SK-N-SH (cell line): ENCODE results near the gene ASIP. TPM values are rescaled to one million over a fixed set of nuclear protein-coding genes. Genes with fewer than 3 reads are reported as not detected.

Experiments used
- CTCF ChIA-PET: fragments of 300-600, 350-600 bp; formaldehyde crosslinking; extraction: SDS; loops from one replicate; lab custom pipeline; 2021; lab: Yijun Ruan, JAX
- POLR2A ChIA-PET: fragments of 350-600 bp; sonication (Branson Sonifier 250); formaldehyde crosslinking; extraction: SDS; loops from one replicate; lab custom pipeline; 2020; ENCODE audit warnings: antibody characterized with exemption, inconsistent platforms; lab: Yijun Ruan, JAX
- DNase-seq: peaks from one replicate; pipeline ENCODE4 v3.0.0; 2012
- H2AFZ ChIP-seq: fragments of 200-600 bp; sonication (generic); 2 replicates; pipeline ENCODE4 v1.8.1; 2016; ENCODE audit warnings: antibody characterized with exemption, mild to moderate bottlenecking, low read depth
- H3F3A ChIP-seq: fragments of 200-600 bp; sonication (generic); replicated peaks from 2 replicates; pipeline ENCODE3; 2016; ENCODE audit warnings: antibody characterized with exemption, mild to moderate bottlenecking; ENCODE audit not compliant: insufficient read depth
- H3K27ac ChIP-seq, 2 experiments: fragments of 200-500 bp in 1 of 2; fragments of 200-600 bp in 1 of 2; sonication (Bioruptor generic) in 1 of 2; sonication (generic), shearing (Covaris generic) in 1 of 2; 2 replicates each; pipeline versions ENCODE4 v1.5.1 to v1.6.1; 2014 to 2016; ENCODE audit warnings: low read depth in 2 of 2, inconsistent platforms in 1 of 2, low read length in 1 of 2, mild to moderate bottlenecking in 1 of 2, mixed read lengths in 1 of 2
- H3K27me3 ChIP-seq: fragments of 200-600 bp; sonication (generic), shearing (Covaris generic); 2 replicates; pipeline ENCODE4 v1.6.1; 2016; ENCODE audit warnings: mixed run types; ENCODE audit not compliant: insufficient read depth
- H3K36me3 ChIP-seq, 2 experiments: fragments of 200-500 bp in 1 of 2; fragments of 200-600 bp in 1 of 2; sonication (Bioruptor generic) in 1 of 2; sonication (generic) in 1 of 2; replicated peaks in 1 of 2; 2 replicates each; pipeline versions ENCODE3 to v1.5.1; 2014 to 2016; ENCODE audit warnings: low read length in 1 of 2, mild to moderate bottlenecking in 1 of 2; ENCODE audit not compliant: insufficient read depth in 2 of 2, control insufficient read depth in 1 of 2
- H3K4me1 ChIP-seq, 2 experiments: fragments of 200-500 bp in 1 of 2; fragments of 200-600 bp in 1 of 2; sonication (Bioruptor generic) in 1 of 2; sonication (generic), shearing (Covaris generic) in 1 of 2; 2 replicates each; pipeline versions ENCODE4 v1.5.1 to v1.6.1; 2014 to 2016; ENCODE audit warnings: low read depth in 1 of 2, low read length in 1 of 2, mixed run types in 1 of 2; ENCODE audit not compliant: insufficient read depth in 2 of 2, control insufficient read depth in 1 of 2
- H3K4me2 ChIP-seq: fragments of 200-600 bp; sonication (generic), shearing (Covaris generic); 2 replicates; pipeline ENCODE4 v1.6.1; 2017; ENCODE audit warnings: mixed run types
- H3K4me3 ChIP-seq, 2 experiments: fragments of 200-500 bp in 1 of 2; fragments of 200-600 bp in 1 of 2; sonication (Bioruptor generic) in 1 of 2; sonication (generic), shearing (Covaris generic) in 1 of 2; 2 replicates each; pipeline versions ENCODE4 v1.5.1 to v1.8.1; 2014 to 2016; ENCODE audit warnings: low read depth in 2 of 2, inconsistent platforms in 1 of 2, low read length in 1 of 2, mild to moderate bottlenecking in 1 of 2, mixed read lengths in 1 of 2, moderate library complexity in 1 of 2
- H3K79me2 ChIP-seq: fragments of 200-600 bp; sonication (generic); 2 replicates; pipeline ENCODE4 v1.8.1; 2017; ENCODE audit warnings: mild to moderate bottlenecking; ENCODE audit not compliant: insufficient read depth
- H3K9ac ChIP-seq: fragments of 200-600 bp; sonication (generic); 2 replicates; pipeline ENCODE4 v1.6.1; 2017; ENCODE audit warnings: mixed run types
- H3K9me2 ChIP-seq: fragments of 200-600 bp; sonication (generic); 2 replicates; pipeline ENCODE4 v1.6.1; 2017; ENCODE audit warnings: mixed run types
- H3K9me3 ChIP-seq: fragments of 200-600 bp; sonication (generic); 2 replicates; pipeline ENCODE4 v1.6.1; 2017; ENCODE audit warnings: mixed run types, mild to moderate bottlenecking, moderate library complexity
- H4K20me1 ChIP-seq: fragments of 200-600 bp; sonication (generic); 2 replicates; pipeline ENCODE4 v1.6.1; 2017; ENCODE audit warnings: mild to moderate bottlenecking, mixed run types; ENCODE audit not compliant: insufficient read depth
- CTCF ChIP-seq: fragments of 200-600 bp; sonication (generic); IDR thresholded peaks from 2 replicates; pipeline ENCODE4 v1.6.1; 2017; ENCODE audit warnings: antibody characterized with exemption, mild to moderate bottlenecking, moderate library complexity
- FOSL2 ChIP-seq: IDR thresholded peaks from 2 replicates; pipeline ENCODE4 v1.4.0; 2012; ENCODE audit warnings: low read depth, mild to moderate bottlenecking, moderate library complexity, borderline replicate concordance
- FOXJ3 ChIP-seq: sonication (generic); formaldehyde crosslinking; IDR thresholded peaks from 2 replicates; pipeline ENCODE4 v1.5.1; 2020; ENCODE audit warnings: mild to moderate bottlenecking, missing genetic modification reagents
- FOXM1 ChIP-seq: IDR thresholded peaks from 2 replicates; pipeline ENCODE4 v1.4.0; 2012; ENCODE audit warnings: low read depth, mild to moderate bottlenecking
- GABPA ChIP-seq: IDR thresholded peaks from 2 replicates; pipeline ENCODE4 v1.4.0; 2012; ENCODE audit warnings: low read depth, mild to moderate bottlenecking
- MAX ChIP-seq: IDR thresholded peaks from 2 replicates; pipeline ENCODE4 v1.4.0; 2012; ENCODE audit warnings: low read depth
- MEF2A ChIP-seq: IDR thresholded peaks from 2 replicates; pipeline ENCODE4 v1.4.0; 2012; ENCODE audit warnings: low read depth, borderline replicate concordance
- MXI1 ChIP-seq: IDR thresholded peaks from 2 replicates; pipeline ENCODE4 v1.6.1; 2012; ENCODE audit warnings: mild to moderate bottlenecking, low read depth, low read length, improper control_type of control experiment
- NFIC ChIP-seq: IDR thresholded peaks from 2 replicates; pipeline ENCODE4 v1.4.0; 2012; ENCODE audit warnings: borderline replicate concordance
- NRF1 ChIP-seq: IDR thresholded peaks from 2 replicates; pipeline ENCODE4 v1.6.1; 2012; ENCODE audit warnings: low read depth, mild to moderate bottlenecking, low read length
- PBX3 ChIP-seq: IDR thresholded peaks from 2 replicates; pipeline ENCODE4; 2012
- POLR2AphosphoS5 ChIP-seq: IDR thresholded peaks from 2 replicates; pipeline ENCODE4 v1.6.1; 2012; ENCODE audit warnings: low read depth, low read length
- RAD21 ChIP-seq: IDR thresholded peaks from 2 replicates; pipeline ENCODE4 v1.6.1; 2012; ENCODE audit warnings: mild to moderate bottlenecking, low read length
- RFX5 ChIP-seq: IDR thresholded peaks from 2 replicates; pipeline ENCODE4 v1.6.1; 2012; ENCODE audit warnings: mild to moderate bottlenecking, improper control_type of control experiment, low read length
- SIN3A ChIP-seq: IDR thresholded peaks from 2 replicates; pipeline ENCODE4 v1.6.1; 2012; ENCODE audit warnings: low read depth, mild to moderate bottlenecking, low read length, moderate library complexity, borderline replicate concordance
- SMC3 ChIP-seq: IDR thresholded peaks from 2 replicates; pipeline ENCODE4 v1.6.1; 2012; ENCODE audit warnings: low read depth, low read length, improper control_type of control experiment
- TAF1 ChIP-seq: IDR thresholded peaks from 2 replicates; pipeline ENCODE4 v1.6.1; 2012; ENCODE audit warnings: low read depth, mild to moderate bottlenecking, low read length, moderate library complexity, borderline replicate concordance
- TEAD4 ChIP-seq: IDR thresholded peaks from 2 replicates; pipeline ENCODE4 v1.4.0; 2012; ENCODE audit warnings: mild to moderate bottlenecking, borderline replicate concordance; ENCODE audit not compliant: insufficient read depth
- USF2 ChIP-seq: fragments of 150-350 bp; IDR thresholded peaks from 2 replicates; pipeline ENCODE4 v1.6.1; 2017; ENCODE audit warnings: antibody characterized with exemption, low read length, low read depth, borderline replicate concordance
- whole genome bisulfite sequencing: methylation state at CpG from one replicate; pipeline ENCODE4 v1.1.6; 2017; ENCODE audit warnings: low lambda C conversion rate; 5-methylcytosine and 5-hydroxymethylcytosine counted together
- polyA plus RNA-seq, 3 experiments: library from polyadenylated mRNA; depleted of rRNA; stranded (reverse); fragments of >200 nt; gene quantifications; 2 replicates each; pipeline ENCODE4 v1.2.3, GENCODE V29; 2012
- TF ChIP-seq, protein P1 (sequence below): IDR thresholded peaks from 2 replicates; pipeline ENCODE4 v1.4.0; 2012; ENCODE audit warnings: low read depth, borderline replicate concordance

ASIP gene
- polyA plus RNA-seq, 1 of the 3 experiments (the other 2 are of a cell fraction): 0.15 TPM

- H3K27me3 ChIP-seq: no peaks in the 10 kb centered on the region
- WGBS: 80% methylated on average over 5 of the region's 5 CpGs
- TF ChIP-seq, protein P1, sequence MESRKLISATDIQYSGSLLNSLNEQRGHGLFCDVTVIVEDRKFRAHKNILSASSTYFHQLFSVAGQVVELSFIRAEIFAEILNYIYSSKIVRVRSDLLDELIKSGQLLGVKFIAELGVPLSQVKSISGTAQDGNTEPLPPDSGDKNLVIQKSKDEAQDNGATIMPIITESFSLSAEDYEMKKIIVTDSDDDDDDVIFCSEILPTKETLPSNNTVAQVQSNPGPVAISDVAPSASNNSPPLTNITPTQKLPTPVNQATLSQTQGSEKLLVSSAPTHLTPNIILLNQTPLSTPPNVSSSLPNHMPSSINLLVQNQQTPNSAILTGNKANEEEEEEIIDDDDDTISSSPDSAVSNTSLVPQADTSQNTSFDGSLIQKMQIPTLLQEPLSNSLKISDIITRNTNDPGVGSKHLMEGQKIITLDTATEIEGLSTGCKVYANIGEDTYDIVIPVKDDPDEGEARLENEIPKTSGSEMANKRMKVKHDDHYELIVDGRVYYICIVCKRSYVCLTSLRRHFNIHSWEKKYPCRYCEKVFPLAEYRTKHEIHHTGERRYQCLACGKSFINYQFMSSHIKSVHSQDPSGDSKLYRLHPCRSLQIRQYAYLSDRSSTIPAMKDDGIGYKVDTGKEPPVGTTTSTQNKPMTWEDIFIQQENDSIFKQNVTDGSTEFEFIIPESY: no peak
- TF ChIP-seq USF2 (no peak), NFIC (no peak), RFX5 (no peak), SIN3A (no peak), MAX (no peak), GABPA (no peak), MXI1 (no peak), TAF1 (no peak), FOXM1 (no peak), POLR2AphosphoS5 (no peak), FOSL2 (no peak), CTCF (no peak), FOXJ3 (CRISPR knock-in tag) (no peak), MEF2A (no peak), TEAD4 (no peak), SMC3 (no peak), RAD21 (no peak), PBX3 (no peak), NRF1 (no peak)
- DNase-seq: no peak
- no peak overlapping the region for H2AFZ ChIP-seq
- no peak overlapping the region for H3K27ac ChIP-seq
- no peak overlapping the region for H3K4me3 ChIP-seq
- ChIA-PET POLR2A (no interaction called here), CTCF (interaction anchor here (0.7 to 1.8 kb wide), 6 partner anchors 9 to 326 kb away, joined by 3 to 9 read pairs (median 4); partner anchors contain the start of gene ASIP)
- H4K20me1 ChIP-seq: no peaks in the 10 kb centered on the region
- H3K4me2 ChIP-seq: no peak overlapping the region
- H3K36me3 ChIP-seq: no peaks in the 10 kb centered on the region
- H3F3A ChIP-seq: peaks cover 5% of the 10 kb centered on the region
- H3K9me3 ChIP-seq: no peaks in the 10 kb centered on the region
- no peak overlapping the region for H3K9ac ChIP-seq
- H3K9me2 ChIP-seq: no peaks in the 10 kb centered on the region
- H3K4me1 ChIP-seq: no peaks in the 10 kb centered on the region
- H3K79me2 ChIP-seq: no peaks in the 10 kb centered on the region
Observed at GRCh38 chr20:34256629-34257124, 15.5 kb downstream of the ASIP start.
